GM21786 (cell line): ENCODE data around the gene GLRX3.
"Not testable (repeated sequence)": the region's sequence is repeated elsewhere in the genome, so short reads cannot be mapped to it uniquely, and the experiment has no call there.

Source experiments
- ATAC-seq: cut with Tn5 transposase; IDR thresholded peaks from one replicate; pipeline ENCODE4 v1.9.1; 2021; ENCODE audit not compliant: unreplicated experiment

The GLRX3 gene

DNA sequence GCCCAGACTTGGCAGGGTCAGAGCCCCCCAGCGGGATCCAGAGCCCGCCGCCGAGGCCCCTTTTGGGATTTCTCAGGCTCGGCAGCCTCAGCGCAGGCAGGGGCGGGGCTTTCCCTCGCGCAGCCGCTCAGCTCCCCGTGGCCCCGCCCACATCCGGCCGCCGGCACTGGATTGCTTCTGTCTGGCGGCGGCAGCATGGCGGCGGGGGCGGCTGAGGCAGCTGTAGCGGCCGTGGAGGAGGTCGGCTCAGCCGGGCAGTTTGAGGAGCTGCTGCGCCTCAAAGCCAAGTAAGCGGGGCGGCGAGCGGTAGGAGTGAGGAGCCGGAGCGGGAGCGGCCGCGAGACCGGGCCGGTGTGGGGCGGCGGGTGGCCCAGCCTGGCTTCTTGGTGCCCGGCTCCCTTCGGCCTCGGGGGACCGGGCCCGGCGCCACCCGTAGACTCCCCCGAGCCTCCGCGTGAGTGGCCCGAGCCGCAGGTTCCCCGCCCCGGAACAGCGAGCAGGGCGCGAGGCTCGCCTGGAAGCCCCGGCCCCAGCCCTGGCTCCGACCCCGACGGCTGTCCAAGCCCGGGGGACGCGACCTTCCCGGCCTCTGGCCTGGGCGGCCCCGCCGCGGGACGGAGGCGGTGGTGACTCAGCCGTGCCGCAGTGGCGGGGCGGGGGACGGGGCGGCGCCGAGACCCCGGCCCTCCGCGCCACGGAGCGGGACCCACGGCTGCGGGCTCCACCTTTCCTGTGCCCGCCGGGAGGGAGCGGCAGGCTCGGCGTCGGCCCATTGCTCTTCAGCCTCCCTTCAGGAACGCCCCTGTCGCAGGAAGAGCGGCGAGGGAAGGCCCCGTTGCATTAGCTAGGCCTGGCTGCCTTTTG lies at the start of gene GLRX3:
Gene GLRX3 (plus strand): TSS at position 166 of the 864 bp plus-strand sequence. CDS start 30 bp downstream, at position 196.
- peak; percentile 76 for ATAC-seq

DNA sequence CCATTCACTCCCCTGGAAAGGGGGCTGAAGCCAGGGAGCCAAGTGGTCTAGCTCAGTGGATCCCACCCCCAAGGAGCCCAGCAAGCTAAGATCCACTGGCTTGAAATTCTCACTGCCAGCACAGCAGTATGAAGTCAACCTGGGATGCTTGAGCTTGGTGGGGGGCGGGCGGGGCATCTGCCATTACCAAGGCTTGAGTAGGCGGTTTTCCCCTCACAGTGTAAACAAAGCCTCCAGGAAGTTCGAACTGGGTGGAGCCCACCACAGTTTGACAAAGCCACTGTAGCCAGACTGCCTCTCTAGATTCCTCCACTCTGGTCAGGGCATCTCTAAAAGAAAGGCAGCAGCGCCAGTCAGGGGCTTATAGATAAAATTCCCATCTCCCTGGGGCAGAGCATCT lies 45.6 kb upstream of the GLRX3 start:
- ATAC-seq: not testable (repeated sequence)

DNA sequence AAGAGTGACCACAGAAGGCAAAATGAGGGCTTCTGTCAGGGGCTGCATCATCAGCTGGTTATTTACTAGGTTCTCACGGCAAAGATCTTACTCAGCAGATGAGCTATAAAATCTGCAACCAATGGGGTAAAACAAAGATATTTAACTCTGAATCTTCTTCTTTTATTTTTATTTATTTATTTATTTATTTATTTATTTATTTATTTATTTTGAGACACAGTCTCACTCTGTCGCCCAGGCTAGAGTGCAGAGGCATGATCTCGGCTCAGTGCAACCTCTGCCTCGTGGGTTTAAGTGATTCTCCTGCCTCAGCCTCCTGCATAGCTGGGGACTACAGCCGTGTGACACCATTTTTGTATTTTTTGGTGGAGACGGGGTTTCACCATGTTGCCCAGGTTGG lies 36.8 kb upstream of the GLRX3 start:
- no peak for ATAC-seq

DNA sequence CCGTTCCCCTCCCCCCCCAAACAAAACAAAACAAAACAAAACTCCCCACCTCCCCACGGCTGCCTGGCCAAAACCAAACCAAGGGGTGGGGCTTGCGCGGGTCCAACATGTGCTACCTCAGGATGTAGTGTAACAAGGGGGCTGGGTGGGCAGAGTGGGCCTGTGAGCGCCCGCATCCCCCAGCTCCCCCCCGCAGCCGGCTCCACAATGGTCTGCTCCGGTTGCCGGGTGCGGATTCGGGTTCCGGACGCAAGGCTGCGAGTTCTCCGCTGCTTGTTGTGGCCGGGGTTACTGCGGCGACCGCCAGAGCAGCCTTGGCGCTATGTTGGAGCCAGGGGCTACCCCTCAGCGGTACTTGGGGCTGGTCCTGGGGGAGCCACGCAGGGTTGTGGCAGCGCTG lies 30.5 kb upstream of the GLRX3 start:
- ATAC-seq: no peak

DNA sequence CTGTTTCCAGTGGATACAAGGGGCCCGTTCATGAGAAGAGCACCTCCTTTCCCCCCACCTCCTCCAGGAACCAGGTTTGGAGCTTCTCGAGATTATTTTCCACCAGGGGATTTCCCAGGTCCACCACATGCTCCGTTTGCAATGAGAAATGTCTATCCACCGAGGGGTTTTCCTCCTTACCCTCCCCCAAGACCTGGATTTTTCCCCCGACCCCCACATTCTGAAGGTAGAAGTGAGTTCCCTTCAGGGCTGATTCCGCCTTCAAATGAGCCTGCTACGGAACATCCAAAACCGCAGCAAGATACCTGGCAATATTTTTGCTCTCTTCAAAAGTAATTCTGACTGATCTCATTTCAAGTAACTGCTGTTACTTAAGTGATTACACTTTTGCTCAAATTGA lies 28.0 kb upstream of the GLRX3 start:
- ATAC-seq: not testable (repeated sequence)

DNA sequence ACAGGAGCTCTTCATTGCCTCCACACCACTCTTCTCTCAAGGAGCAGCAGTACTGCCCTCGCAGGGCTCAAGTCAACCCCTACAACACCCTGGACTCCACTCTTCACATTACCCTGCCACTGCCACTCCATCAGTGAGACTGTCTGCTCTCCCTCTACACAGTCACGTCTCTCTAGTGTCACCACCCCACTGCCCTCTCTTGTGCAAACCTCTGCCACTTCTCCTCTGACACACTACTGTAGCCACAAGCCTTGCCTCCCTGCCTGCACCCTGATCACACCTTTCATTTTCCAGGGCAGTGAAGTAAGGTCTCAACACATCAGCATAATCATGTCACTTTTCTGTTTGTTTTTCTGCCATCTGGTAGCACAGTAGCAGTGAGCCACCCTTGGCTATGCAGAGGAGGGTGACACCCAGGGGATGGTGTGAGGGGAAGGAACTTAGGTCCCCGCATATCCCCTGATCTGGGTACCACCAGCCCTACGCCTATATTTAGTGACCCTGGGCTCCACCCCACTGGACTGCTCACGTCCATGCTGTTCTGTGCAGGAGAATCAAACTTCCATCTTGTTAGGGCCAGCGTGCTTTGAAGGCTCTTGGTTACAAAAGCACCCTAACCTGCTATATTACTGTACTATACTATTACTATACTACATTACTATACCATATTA lies 27.1 kb upstream of the GLRX3 start:
- no peak for ATAC-seq

DNA sequence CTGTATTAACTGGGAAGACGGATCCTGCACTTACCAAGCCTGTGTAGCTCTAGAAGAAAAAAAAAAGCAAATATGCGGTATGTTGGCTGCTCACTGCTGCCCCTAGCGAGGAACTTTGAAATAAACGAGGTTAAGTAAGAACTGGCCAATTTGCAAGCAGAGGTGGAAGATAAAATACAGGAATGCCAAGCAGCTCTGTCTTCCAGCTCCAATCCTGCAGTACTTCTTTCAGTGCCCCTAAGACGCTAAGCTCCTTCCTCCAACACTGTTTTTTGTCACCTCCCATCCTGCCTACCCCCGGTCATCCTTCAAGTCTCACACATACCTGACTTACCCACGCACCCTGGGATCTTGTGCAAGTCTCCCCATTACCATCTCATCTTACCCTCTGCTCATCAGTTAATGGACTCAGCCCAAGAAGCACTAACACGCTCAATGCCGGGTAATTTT lies 26.4 kb upstream of the GLRX3 start:
- ATAC-seq: no peak

DNA sequence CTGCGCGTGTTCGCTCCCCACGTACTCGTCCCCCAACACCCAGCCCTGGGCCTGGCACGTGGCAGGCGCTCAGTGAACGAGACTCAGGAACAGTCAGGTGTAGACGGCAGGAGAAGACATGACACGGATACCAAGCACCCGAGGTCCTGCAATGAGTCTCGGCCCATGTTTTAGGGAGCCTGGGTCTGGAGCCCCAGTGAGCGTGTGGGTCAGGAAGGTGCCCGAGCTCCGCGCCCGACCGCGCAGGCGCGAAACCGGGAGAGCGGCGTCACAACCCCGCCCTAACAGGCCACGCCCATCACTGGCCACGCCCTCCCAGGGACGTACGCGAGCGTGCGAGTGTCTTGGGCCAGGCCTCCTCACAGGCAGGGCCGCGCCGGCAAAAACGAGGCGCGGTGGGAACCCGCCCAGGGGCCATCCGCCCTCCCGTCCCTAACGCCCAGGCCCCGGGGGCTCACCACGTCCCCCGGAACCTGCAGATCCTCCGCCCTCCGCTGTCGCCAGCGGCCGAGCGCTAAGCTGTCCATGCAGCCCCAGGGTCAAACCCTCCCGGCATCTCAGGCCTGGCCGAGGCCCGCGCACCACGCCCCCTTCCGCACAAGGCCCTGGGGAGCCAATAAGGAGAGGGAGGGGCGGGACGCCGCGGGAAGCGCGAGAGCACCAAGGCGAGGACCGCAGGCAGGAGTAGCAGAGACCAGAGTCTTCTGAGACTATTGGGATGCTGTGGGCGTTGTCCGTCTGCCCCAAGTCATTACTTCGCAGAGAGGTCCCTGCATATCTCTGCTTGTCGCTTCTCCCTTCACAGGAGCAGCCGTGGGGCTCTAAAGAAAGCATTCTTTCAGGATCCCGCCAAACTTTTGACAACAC lies 25.7 kb upstream of the GLRX3 start, which contains the start of gene C10orf143:
Gene C10orf143 (minus strand): TSS at position 585 of the 867 bp plus-strand sequence. CDS start 58 bp downstream, at position 527.
- ATAC-seq: peak; percentile 80

DNA sequence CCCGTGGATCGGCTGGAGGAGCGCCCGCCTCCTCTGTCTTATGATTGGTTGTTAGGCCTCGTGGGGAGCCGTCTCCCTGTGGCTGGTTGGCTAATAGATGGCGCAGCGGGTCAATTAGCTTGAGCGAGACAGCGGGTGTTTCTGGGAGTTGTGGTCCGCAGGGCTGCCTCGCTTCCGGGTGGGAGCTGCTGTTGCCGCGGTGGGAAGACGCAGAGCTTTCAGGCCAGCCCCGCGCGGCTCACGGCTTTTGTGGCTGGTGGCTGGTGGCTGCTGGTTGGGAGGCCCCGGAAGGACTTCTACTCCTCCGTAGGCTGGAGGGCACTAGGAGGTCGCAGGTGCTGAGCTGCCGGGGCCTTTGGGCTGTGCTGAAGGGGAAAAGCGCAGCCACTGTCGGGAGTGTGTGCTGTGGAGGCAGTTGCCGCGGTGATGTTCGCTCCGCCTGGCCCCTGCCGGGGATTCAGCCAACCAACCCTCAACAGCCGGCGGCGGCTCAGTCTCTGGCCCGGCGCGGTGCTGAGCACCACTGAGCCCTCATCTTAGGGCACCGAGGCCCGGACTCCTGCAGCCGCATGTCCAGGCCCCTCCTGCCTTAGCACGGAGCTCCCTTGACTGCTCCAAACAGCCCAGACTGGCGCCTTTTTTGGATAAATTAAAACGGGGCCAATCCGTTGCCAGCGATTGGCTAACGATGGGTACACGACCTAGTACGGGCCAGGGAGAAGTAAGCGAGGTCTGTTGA lies 24.9 kb upstream of the GLRX3 start:
- peak; percentile 86 for ATAC-seq

DNA sequence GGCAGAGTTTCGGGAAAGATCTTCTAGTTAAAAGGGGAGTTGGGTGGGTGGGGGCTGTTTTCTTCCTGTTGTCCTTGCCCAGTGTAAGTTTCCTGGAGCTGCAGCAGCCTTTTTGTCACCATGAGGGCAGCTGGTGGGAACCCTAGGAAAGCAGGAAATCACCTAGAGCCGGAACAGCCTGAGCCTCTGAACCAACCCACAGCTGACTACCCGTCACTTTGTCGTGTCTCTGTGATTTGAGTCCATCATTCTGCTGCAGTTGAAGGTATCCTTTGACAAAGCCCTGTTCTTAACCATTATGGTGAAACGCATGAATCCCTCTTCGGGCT lies 24.4 kb upstream of the GLRX3 start:
- ATAC-seq: no peak

DNA sequence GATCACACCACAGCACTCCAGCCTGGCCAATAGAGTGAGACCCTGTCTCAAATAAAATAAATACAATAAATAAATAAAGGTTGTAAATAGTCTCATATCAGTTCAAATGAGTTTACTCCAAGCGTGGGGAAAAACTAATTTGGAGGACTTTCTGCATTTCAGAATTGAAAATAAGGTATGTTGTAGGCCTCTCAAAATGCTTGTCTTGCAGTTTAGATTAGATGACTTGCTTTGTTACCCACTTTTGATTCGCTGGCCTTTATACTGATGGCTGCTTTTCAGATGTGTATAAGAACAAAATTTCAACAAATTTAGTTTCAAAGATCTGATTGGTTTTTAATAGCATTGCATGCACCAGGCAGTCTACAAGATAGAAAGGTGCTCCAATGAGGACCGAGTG lies 23.4 kb upstream of the GLRX3 start:
- no peak for ATAC-seq

DNA sequence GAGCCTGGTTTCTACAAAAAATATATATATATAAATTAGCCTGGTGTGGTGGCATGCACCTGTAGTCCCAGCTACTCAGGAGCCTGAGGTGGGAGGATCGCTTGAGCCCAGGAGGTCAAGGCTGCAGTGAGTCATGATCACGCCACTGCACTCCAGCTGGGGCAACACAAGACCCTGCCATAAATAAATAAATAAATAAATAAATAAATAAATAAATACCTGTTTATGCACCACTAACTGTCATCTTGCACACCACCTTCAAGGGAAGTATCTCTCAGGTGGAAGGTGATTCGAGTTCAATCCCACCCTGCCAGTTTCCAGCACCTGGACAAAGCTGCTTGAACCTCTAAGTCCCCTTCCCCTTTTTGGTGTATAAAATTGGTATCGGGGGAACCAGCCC lies 19.2 kb upstream of the GLRX3 start:
- ATAC-seq: not testable (repeated sequence)

DNA sequence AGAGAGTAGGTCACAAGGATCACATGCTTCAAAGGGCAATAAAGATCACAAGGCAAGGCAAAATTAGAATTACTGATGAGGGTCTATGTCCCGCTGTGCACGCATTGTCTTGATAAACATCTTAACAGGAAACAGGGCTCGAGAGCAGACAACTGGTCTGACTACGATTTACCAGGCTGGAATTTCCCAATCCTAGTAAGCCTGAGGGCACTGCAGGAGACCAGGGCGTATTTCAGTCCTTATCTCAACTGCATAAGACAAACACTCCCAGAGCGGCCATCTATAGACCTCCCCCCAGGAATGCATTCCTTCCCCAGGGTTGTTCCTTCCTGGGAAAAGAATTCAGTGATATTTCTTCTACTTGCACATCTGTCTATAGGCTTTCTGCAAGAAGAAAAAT lies 18.7 kb upstream of the GLRX3 start:
- ATAC-seq: not testable (repeated sequence)

DNA sequence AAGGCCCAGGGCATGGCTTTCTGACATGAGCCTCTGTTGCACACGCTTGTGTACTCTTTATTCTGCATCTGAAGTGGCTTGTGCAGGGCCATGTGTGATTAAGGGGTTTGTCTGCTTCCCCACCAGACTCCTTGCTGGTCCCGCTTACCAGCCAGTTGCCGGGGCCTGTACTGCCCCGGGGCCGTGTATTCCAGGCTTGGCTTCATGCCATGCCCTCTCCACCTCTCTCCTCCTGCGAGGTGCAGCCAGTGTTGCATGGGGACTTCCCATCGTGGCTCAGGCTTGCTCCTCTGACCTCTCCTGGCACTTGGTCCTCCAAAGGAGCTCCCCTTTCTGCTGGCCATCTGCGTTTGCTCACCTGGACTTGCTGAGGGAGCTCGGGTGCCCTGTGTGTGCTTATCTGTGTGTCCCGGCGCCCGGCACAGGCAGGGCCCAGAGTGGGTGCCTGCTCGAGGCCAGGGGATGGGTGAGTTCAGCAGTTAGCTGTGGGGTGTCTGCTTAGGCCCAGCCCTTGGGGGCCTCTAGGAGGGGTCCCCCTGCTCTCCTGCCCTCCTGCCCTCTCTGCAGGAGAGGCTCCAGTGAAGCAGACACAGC lies 14.6 kb upstream of the GLRX3 start:
- no peak for ATAC-seq

DNA sequence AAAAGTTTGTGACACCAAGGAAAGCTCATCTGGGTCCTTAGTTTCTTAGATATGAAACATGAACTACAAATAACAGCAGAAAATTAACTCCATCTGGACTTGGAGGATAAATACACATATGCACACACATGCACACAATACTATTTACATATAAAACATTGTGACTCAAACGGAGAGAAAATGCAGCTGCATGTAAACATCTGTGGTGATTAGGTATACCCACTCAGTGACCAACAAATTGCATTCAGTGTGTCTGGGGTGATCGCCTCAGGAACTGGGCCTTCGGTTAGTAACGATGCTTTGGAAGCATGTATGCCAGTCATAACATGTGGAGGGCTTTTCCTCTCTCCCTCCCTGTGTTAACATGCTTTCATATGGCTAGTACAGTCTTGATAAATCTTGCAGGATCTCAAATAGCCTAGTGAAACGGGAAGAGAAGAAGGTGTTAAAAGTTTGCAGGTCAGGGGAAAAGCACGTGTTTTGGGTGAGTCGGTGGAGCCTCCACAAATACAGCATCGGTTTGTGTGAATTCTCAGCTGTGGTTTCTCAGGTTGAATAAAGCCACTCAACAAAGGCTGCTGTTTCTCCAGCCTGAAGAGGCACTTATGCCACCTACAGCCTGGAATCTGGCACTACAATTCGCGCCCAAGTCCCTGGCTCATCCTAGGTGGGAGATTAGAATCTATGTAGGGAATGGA lies 8.7 kb upstream of the GLRX3 start:
- ATAC-seq: peak; percentile 98

DNA sequence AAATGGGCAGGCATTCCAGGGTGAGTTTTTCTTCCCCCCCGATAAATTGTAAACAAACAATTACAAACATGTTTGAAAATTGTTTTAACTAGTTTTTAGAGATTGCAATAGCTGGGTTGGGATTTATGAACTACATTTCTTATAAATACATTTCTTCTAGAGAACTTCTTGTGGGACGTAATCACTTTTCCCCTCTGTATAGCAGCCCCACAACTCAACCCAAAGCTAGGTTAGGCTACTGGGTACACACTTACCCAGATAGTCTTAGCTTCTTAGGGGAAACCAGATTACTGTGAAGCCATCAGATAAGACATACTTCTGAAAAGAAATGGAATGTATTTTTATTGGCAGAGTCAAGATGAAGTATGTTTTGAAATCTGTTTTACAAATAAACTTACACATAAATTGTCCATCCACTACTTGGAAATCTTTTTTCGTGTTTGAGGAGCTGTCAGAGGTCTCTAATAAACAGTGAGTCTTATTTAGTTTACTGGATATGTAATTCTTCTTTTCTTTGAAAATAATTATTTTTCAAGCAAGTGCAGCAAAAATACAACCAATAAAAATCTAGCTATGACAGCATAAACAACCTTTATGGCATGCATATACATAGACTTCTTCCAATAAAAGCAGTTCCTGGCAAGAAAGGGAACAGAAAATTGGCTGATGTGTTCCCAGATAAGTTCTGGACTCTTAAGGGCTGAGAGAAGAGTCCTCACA lies 8.0 kb upstream of the GLRX3 start:
- ATAC-seq: no peak

DNA sequence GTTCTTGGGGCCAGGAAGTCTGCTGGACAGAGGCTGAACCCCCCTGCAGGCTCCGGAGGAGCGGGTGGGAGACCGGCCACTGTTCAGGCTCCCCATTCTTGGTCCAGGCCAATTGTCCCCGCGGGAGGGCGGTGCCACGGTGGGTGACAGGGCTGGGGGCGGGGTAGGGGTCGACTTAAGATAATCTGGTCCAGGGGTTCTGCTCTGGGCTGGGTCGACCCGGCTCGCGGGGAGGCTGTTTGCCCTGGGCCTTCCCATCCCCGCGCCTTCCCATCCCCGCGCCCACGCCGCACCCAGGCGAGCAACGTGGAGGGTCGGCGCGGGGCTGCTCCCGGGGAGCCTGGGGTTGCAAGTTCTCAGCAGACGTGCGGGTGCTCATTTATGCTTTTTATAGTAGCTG lies 7.3 kb upstream of the GLRX3 start:
- no peak for ATAC-seq

DNA sequence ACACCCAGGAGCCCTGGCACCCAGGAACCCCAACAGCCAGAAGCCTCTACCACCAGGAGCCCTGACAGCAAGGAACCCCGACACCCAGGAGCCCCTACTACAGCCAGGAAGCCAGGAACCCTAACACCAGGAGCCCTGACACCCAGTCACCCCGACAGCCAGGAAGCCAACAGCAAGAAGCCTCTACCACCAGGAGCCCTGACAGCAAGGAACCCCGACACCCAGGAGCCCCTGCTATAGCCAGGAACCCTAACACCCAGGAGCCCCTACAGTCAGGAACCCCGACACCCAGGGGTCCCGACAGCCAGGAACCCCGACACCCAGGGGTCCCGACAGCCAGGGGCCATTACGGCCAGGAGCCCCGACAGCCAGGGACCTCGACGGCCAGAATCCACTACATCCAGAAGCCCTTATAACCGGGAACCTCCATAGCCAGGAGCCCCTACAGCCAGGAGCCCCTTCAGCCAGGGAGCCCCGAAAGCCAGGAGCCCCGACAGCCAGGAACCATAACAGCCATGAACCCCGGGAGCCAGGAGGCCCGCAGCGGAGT lies 440 bp upstream of the GLRX3 start:
- ATAC-seq: no peak

DNA sequence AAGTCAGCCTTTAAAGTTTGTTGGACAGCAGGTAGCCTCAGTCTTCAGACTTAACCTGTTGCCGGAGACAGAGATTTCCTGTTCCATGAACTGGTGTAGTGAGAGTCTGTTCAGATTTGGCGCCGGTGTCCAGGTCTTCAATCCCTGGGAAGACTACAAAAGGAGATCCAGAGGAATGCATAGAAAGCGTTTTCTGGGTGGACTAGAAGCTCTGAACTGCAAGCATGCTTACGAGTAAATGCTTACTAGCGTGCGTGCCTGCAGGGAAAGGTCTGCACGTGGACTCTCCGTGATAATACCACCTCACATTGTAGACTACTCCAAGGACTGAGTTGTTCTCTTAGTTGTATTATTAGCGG lies 878 bp downstream of the GLRX3 start:
- no peak for ATAC-seq
